PC-3 (cell line): Measurements from ENCODE around the gene RYK. TPM values are rescaled to one million over a fixed set of nuclear protein-coding genes. Genes with fewer than 3 reads are reported as not detected.

Experiments used
- ATAC-seq: fragments of 200-7000 bp; cut with Tn5 transposase; 2 replicates; pipeline ENCODE4 v1.9.1; 2020; ENCODE audit warnings: mild to moderate bottlenecking, moderate library complexity
- BruUV-seq: library from RNA; stranded (reverse); fragments of 400-500 nt; replicated peaks from 2 replicates; lab custom pipeline; 2021; lab: Mats Ljungman, UMichigan
- CTCF ChIA-PET: fragments of 300-600 bp; sonication (Branson Sonifier 250); formaldehyde crosslinking; loops from one replicate; lab custom pipeline; 2022; ENCODE audit warnings: antibody characterized with exemption; lab: Charles Lee
- POLR2A ChIA-PET: fragments of 300-600 bp; sonication (Branson Sonifier 250); formaldehyde crosslinking; loops from one replicate; lab custom pipeline; 2022; ENCODE audit warnings: antibody characterized with exemption; ENCODE audit not compliant: unreplicated experiment; lab: Charles Lee
- DNase-seq: peaks from one replicate; pipeline ENCODE4 v3.0.0-alpha.2; 2015
- H2AFZ ChIP-seq: fragments of 300-600 bp; sonication (generic); 2 replicates; pipeline ENCODE4 v1.6.0; 2016; ENCODE audit warnings: antibody characterized with exemption, low read length
- H3F3A ChIP-seq: fragments of 300-600 bp; sonication (generic); one replicate; pipeline ENCODE4 v1.6.0; 2017; ENCODE audit warnings: antibody characterized with exemption, low read length, control low read depth, mild to moderate bottlenecking; ENCODE audit not compliant: unreplicated experiment
- H3K27ac ChIP-seq: fragments of 300-600 bp; sonication (generic); 2 replicates; pipeline ENCODE4 v1.5.1; 2016; ENCODE audit warnings: mild to moderate bottlenecking, low read length
- H3K27me3 ChIP-seq: fragments of 300-600 bp; sonication (generic); 2 replicates; pipeline ENCODE4 v1.6.1; 2016; ENCODE audit warnings: low read length, mixed read lengths
- H3K36me3 ChIP-seq: fragments of 300-600 bp; sonication (generic); 2 replicates; pipeline ENCODE4 v1.6.1; 2016; ENCODE audit warnings: low read depth, mixed run types, low read length, mixed read lengths
- H3K4me1 ChIP-seq: fragments of 300-600 bp; sonication (generic); 2 replicates; pipeline ENCODE4 v1.5.1; 2016; ENCODE audit warnings: low read length; ENCODE audit not compliant: insufficient read depth
- H3K4me2 ChIP-seq: fragments of 300-600 bp; sonication (generic); 2 replicates; pipeline ENCODE4 v1.6.0; 2016; ENCODE audit warnings: low read length
- H3K4me3 ChIP-seq: fragments of 300-600 bp; sonication (generic); 2 replicates; pipeline ENCODE4 v1.5.1; 2016; ENCODE audit warnings: mild to moderate bottlenecking, low read length, mixed read lengths
- H3K79me2 ChIP-seq: fragments of 300-600 bp; sonication (generic); 2 replicates; pipeline ENCODE4 v1.6.1; 2017; ENCODE audit warnings: low read length, mixed read lengths
- H3K9ac ChIP-seq: fragments of 300-600 bp; sonication (generic); 2 replicates; pipeline ENCODE4 v1.6.0; 2016; ENCODE audit warnings: mild to moderate bottlenecking, low read length
- H3K9me2 ChIP-seq: fragments of 300-600 bp; sonication (generic); replicated peaks from 2 replicates; pipeline ENCODE4 v1.6.1; 2016; ENCODE audit warnings: mixed run types, low read length, mixed read lengths
- H3K9me3 ChIP-seq: fragments of 300-600 bp; sonication (generic); 2 replicates; pipeline ENCODE4 v1.6.1; 2016; ENCODE audit warnings: low read length, mixed read lengths
- H4K20me1 ChIP-seq: fragments of 300-600 bp; sonication (generic); 2 replicates; pipeline ENCODE4 v1.6.1; 2016; ENCODE audit warnings: low read length, mixed read lengths
- CTCF ChIP-seq: fragments of 300-600 bp; sonication (generic); conservative IDR thresholded peaks from 2 replicates; pipeline ENCODE4 v1.5.1; 2017; ENCODE audit warnings: antibody characterized with exemption, low read depth, mild to moderate bottlenecking, low read length
- EZH2 ChIP-seq: fragments of 300-600 bp; sonication (generic); IDR thresholded peaks from one replicate; pipeline ENCODE4 v1.6.1; 2017; ENCODE audit warnings: antibody characterized with exemption, mild to moderate bottlenecking, low read length; ENCODE audit not compliant: unreplicated experiment
- EZH2phosphoT487 ChIP-seq: fragments of 300-600 bp; sonication (generic); IDR thresholded peaks from 2 replicates; pipeline ENCODE4 v1.6.1; 2018; ENCODE audit warnings: mild to moderate bottlenecking, antibody characterized with exemption, low read length, borderline replicate concordance
- intact Hi-C: fragments of 100-400 bp; cut with micrococcal nuclease; formaldehyde crosslinking; loops from 2 replicates; pipeline ENCODE4 v1.9.0; 2023
- total RNA-seq: library from RNA; depleted of rRNA; stranded (reverse); fragments of >200 nt; gene quantifications from 2 replicates; pipeline ENCODE4 v1.2.3, GENCODE V29; 2014

RYK gene
- total RNA-seq, 1 experiment from 2014 or later = 47.2 TPM

GRCh38 chr3:134255404-134255803, 4.7 kb upstream of the RYK start:
- H3K36me3 ChIP-seq = no peaks in the 10 kb centered on the region
- CTCF ChIA-PET = no interaction called here
- no peak overlapping the region for H3K4me3 ChIP-seq
- no peak overlapping the region for H3K4me2 ChIP-seq
- no peak overlapping the region for H3K9ac ChIP-seq
- ATAC-seq (no peak), DNase-seq (no peak)
- POLR2A ChIA-PET = no interaction called here
- no peak overlapping the region for H3K27ac ChIP-seq
- no peaks in the 10 kb centered on the region for H3F3A ChIP-seq
- no peak overlapping the region for H2AFZ ChIP-seq
- no peaks in the 10 kb centered on the region for H3K9me3 ChIP-seq
- no peaks in the 10 kb centered on the region for H3K79me2 ChIP-seq
- no peaks in the 10 kb centered on the region for H3K4me1 ChIP-seq
- no peak for TF ChIP-seq CTCF
- no peak for TF ChIP-seq EZH2phosphoT487
- TF ChIP-seq EZH2 = no peak
- no TSS peak for BruUV-seq
- H3K27me3 ChIP-seq = no peaks in the 10 kb centered on the region
- intact Hi-C loops = no loop called here
- H3K9me2 ChIP-seq = no peaks in the 10 kb centered on the region
- no peaks in the 10 kb centered on the region for H4K20me1 ChIP-seq

DNA sequence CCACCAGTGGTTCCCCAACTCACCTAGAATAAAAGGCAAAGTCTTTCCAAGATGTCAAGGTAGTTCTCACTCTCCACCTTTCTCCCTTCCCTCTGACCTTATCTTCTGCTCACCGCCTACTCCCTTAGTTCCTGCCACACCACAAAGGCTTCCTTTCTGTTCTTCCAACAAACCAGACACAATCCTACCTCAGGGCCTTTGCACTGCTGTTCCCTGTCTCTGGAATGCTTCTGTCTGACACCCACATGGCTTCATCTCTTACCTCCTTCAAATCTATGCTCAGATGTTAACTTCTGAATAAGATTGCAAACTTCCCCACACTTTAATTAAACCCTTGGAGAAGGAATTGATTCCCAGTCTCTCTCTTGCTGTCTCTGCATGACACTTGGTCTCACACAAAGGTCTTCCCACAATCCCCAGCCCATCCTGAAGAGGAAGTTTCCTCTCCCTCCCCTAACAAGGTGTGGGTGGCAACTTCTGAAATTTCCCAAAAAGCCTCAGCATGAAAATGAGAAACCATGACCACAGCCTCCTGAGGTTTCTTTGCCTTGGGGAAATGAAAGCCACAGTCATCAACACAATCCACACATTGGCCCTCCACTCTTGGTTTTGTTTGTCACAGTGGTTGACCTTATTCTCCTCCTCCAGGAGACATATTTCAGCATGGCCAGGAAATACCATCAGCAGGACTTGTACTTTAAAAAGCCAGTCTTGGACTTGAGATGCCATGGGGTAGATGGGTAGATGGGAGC, 3.0 kb upstream of the RYK start:
- BruUV-seq = no TSS peak
- Histone ChIP-seq H3K9me3 (no peaks in the 10 kb centered on the region), H3K27me3 (no peaks in the 10 kb centered on the region), H3K4me3 (no peak overlapping the region), H3K9me2 (no peaks in the 10 kb centered on the region), H3K27ac (no peak overlapping the region), H2AFZ (no peak overlapping the region), H4K20me1 (0 out of 2 replicates have a peak, but pooled peaks cover 4% of the 10 kb centered on the region), H3K36me3 (no peaks in the 10 kb centered on the region), H3F3A (no peaks in the 10 kb centered on the region), H3K4me2 (no peak overlapping the region), H3K9ac (no peak overlapping the region), H3K79me2 (peaks cover 17% of the 10 kb centered on the region), H3K4me1 (peaks cover 5% of the 10 kb centered on the region; the same call in 1 of the 2 replicates)
- POLR2A ChIA-PET = no interaction called here
- CTCF ChIA-PET = no interaction called here
- intact Hi-C loops = loop anchor here (5.0 kb wide), 1 partner anchor 44 kb away; no protein-coding TSS in a partner anchor
- TF ChIP-seq CTCF (no peak), EZH2 (no peak), EZH2phosphoT487 (no peak)
- ATAC-seq (no peak), DNase-seq (no peak)

DNA sequence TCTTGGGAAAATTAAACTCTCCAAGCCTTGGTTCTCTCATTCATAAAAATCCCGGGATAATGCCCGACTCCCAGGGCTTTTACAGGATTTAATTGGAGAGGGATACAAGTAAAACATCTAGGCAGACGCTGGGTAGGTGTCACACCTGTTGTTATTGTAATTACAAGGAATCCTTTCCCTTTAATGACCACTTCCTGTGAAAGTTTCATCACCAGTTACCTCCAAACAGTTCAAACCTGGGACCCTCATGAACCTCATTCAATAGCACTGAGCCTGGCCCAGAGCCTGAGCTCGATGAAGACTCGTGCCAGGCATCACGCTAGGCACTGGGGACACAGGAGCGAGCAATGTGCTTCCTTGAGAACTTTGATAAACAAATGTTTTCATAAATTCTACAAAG, 2.1 kb upstream of the RYK start:
- peaks cover 26% of the 10 kb centered on the region for H3K79me2 ChIP-seq
- no peaks in the 10 kb centered on the region for H3K9me3 ChIP-seq
- H3K9ac ChIP-seq = no peak overlapping the region
- POLR2A ChIA-PET = no interaction called here
- DNase-seq (no peak), ATAC-seq (no peak)
- no peak overlapping the region for H3K4me2 ChIP-seq
- no peak overlapping the region for H2AFZ ChIP-seq
- CTCF ChIA-PET = no interaction called here
- H3F3A ChIP-seq = no peaks in the 10 kb centered on the region
- TF ChIP-seq EZH2 (no peak), EZH2phosphoT487 (no peak), CTCF (no peak)
- H3K27me3 ChIP-seq = no peaks in the 10 kb centered on the region
- intact Hi-C loops = loop anchor here (5.0 kb wide), 1 partner anchor 45 kb away; no protein-coding TSS in a partner anchor
- peaks cover 6% of the 10 kb centered on the region; the same call in 1 of the 2 replicates for H3K4me1 ChIP-seq
- no peaks in the 10 kb centered on the region for H3K9me2 ChIP-seq
- H3K27ac ChIP-seq = no peak overlapping the region
- no peaks in the 10 kb centered on the region for H3K36me3 ChIP-seq
- no TSS peak for BruUV-seq
- H4K20me1 ChIP-seq = peaks cover 9% of the 10 kb centered on the region; the same call in 1 of the 2 replicates
- H3K4me3 ChIP-seq = no peak overlapping the region
